LNCAP (cell line): ENCODE data around the gene APOL4.

Experiments
- CTCF ChIP-seq: fragments of 450-650 bp; IDR thresholded peaks from 2 replicates; pipeline ENCODE4 v1.5.1; 2017; ENCODE audit warnings: mild to moderate bottlenecking

The APOL4 gene

GRCh38 chr22:36201630-36202319, at the start of gene APOL4:
Gene APOL4 (minus strand): TSS chr22:36201809. CDS start chr22:36201734, 75 bp downstream.
- no peak for TF ChIP-seq CTCF

- TF ChIP-seq CTCF = no peak
Measured at GRCh38 chr22:36249160-36249559, 47.6 kb upstream of the APOL4 start.

GRCh38 chr22:36247955-36248354, 46.3 kb upstream of the APOL4 start:
- no peak for TF ChIP-seq CTCF

- TF ChIP-seq CTCF = no peak
Measured at GRCh38 chr22:36246718-36247117, 45.1 kb upstream of the APOL4 start.

GRCh38 chr22:36245805-36246356, 44.3 kb upstream of the APOL4 start:
- no peak for TF ChIP-seq CTCF

- TF ChIP-seq CTCF = no peak
Measured at GRCh38 chr22:36244522-36245391, 43.1 kb upstream of the APOL4 start.

- no peak for TF ChIP-seq CTCF
Measured at GRCh38 chr22:36243986-36244385, 42.4 kb upstream of the APOL4 start.
